Endothelial cell of umbilical vein (primary cell): ENCODE results near the gene AP5Z1. TPM values are rescaled to one million over a fixed set of nuclear protein-coding genes. Genes with fewer than 3 reads are reported as not detected.

Source experiments
- BruUV-seq: library from RNA; stranded (reverse); fragments of 400-500 nt; replicated peaks from 2 replicates; lab custom pipeline; 2021; lab: Mats Ljungman, UMichigan
- CTCF ChIA-PET: fragments of 300-600, 350-600 bp; sonication (Branson Sonifier 250); formaldehyde crosslinking; loops from one replicate; lab custom pipeline; 2021; ENCODE audit warnings: antibody characterized with exemption, inconsistent platforms; lab: Charles Lee
- POLR2A ChIA-PET: fragments of 300-600, 350-600 bp; sonication (Branson Sonifier 250); formaldehyde crosslinking; loops from one replicate; lab custom pipeline; 2021; ENCODE audit warnings: antibody characterized with exemption, inconsistent platforms; lab: Charles Lee
- DNase-seq: peaks from one replicate; pipeline ENCODE4 v3.0.0-alpha.2; 2011; ENCODE audit warnings: low read depth, low spot score
- FAIRE-seq: peaks from 2 replicates; lab custom pipeline; 2011; peaks lifted over from hg19 to GRCh38; lab: Jason Lieb, UNC
- H2AFZ ChIP-seq: 2 replicates; pipeline ENCODE4 v1.6.0; 2012; ENCODE audit warnings: low read depth, low read length, control low read depth, inconsistent platforms
- H3K27ac ChIP-seq: 2 replicates; pipeline ENCODE4 v1.5.1; 2011; ENCODE audit warnings: low read depth, mild to moderate bottlenecking, control low read depth, low read length, moderate library complexity; ENCODE audit not compliant: insufficient read depth
- H3K27me3 ChIP-seq, 2 experiments: 2 replicates each; pipeline versions ENCODE4 v1.6.0 to v1.6.1; 2011; ENCODE audit warnings: low read length in 2 of 2, mixed read lengths in 1 of 2; ENCODE audit not compliant: control insufficient read depth in 2 of 2, insufficient read depth in 2 of 2
- H3K36me3 ChIP-seq, 2 experiments: 2 replicates in 1 of 2; 3 replicates in 1 of 2; pipeline ENCODE4 v1.5.1; 2011; ENCODE audit warnings: low read length in 2 of 2, mild to moderate bottlenecking in 1 of 2, moderate library complexity in 1 of 2; ENCODE audit not compliant: control insufficient read depth in 2 of 2, insufficient read depth in 2 of 2; ENCODE audit errors: extremely low read depth in 1 of 2
- H3K4me1 ChIP-seq: 3 replicates; pipeline ENCODE4 v1.5.1; 2011; ENCODE audit warnings: mild to moderate bottlenecking, low read length; ENCODE audit not compliant: control insufficient read depth, insufficient read depth; ENCODE audit errors: extremely low read depth
- H3K4me2 ChIP-seq: 2 replicates; pipeline ENCODE4 v1.6.1; 2011; ENCODE audit warnings: low read length, control low read depth, mixed read lengths; ENCODE audit not compliant: insufficient read depth
- H3K4me3 ChIP-seq, 3 experiments: fragments of 200-600 bp in 1 of 3; sonication (generic), shearing (Covaris generic) in 1 of 3; replicated peaks in 1 of 3; 2 replicates each; pipeline ENCODE4 v1.5.1; 2011 to 2016; ENCODE audit warnings: control low read depth in 3 of 3, low read length in 3 of 3, mild to moderate bottlenecking in 2 of 3, inconsistent platforms in 1 of 3, low read depth in 1 of 3, moderate library complexity in 1 of 3; ENCODE audit not compliant: insufficient read depth in 1 of 3
- H3K79me2 ChIP-seq: 2 replicates; pipeline ENCODE4 v1.6.0; 2012; ENCODE audit warnings: low read length, inconsistent platforms; ENCODE audit not compliant: control insufficient read depth, insufficient read depth
- H3K9ac ChIP-seq: replicated peaks from 2 replicates; pipeline ENCODE3; 2011; ENCODE audit warnings: low read length, control low read depth; ENCODE audit not compliant: insufficient read depth; ENCODE audit errors: extremely low read depth
- H3K9me1 ChIP-seq: replicated peaks from 3 replicates; pipeline ENCODE4 v1.6.0; 2011; ENCODE audit warnings: mild to moderate bottlenecking, low read length; ENCODE audit not compliant: control insufficient read depth, insufficient read depth; ENCODE audit errors: extremely low read depth
- H3K9me3 ChIP-seq: replicated peaks from 2 replicates; pipeline ENCODE4 v1.5.1; 2012; ENCODE audit warnings: low read length, inconsistent platforms; ENCODE audit not compliant: control insufficient read depth, insufficient read depth
- H4K20me1 ChIP-seq: replicated peaks from 2 replicates; pipeline ENCODE3; 2011; ENCODE audit warnings: mild to moderate bottlenecking, low read length; ENCODE audit not compliant: control insufficient read depth, insufficient read depth; ENCODE audit errors: extremely low read depth
- EZH2 ChIP-seq: IDR thresholded peaks from 2 replicates; pipeline ENCODE4 v1.6.1; 2012; ENCODE audit warnings: borderline replicate concordance, low read depth, mild to moderate bottlenecking, moderate library complexity, low read length, inconsistent platforms; ENCODE audit not compliant: severe bottlenecking
- FOS ChIP-seq: IDR thresholded peaks from 2 replicates; pipeline ENCODE4 v1.6.1; 2011; ENCODE audit warnings: mild to moderate bottlenecking, low read length, moderate library complexity, borderline replicate concordance; ENCODE audit not compliant: insufficient read depth
- GATA2 ChIP-seq: IDR thresholded peaks from 2 replicates; pipeline ENCODE4 v1.7.0; 2011; ENCODE audit warnings: low read depth, mild to moderate bottlenecking, moderate library complexity, mixed read lengths, low read length; ENCODE audit not compliant: insufficient read length, insufficient read depth
- JUN ChIP-seq: IDR thresholded peaks from 2 replicates; pipeline ENCODE4 v1.6.1; 2011; ENCODE audit warnings: borderline replicate concordance, low read depth; ENCODE audit not compliant: insufficient read length, insufficient read depth
- MYC ChIP-seq: IDR thresholded peaks from one replicate; pipeline ENCODE4 v1.6.1; 2011; ENCODE audit warnings: mild to moderate bottlenecking, low read depth, low read length
- POLR2A ChIP-seq: IDR thresholded peaks from 2 replicates; pipeline ENCODE4 v1.6.1; 2012; ENCODE audit warnings: low read depth, mild to moderate bottlenecking, control low read depth, low read length
- POLR2AphosphoS5 ChIP-seq: IDR thresholded peaks from 2 replicates; pipeline ENCODE4 v1.6.1; 2012; ENCODE audit warnings: low read depth, mild to moderate bottlenecking, control low read depth, low read length, moderate library complexity; ENCODE audit not compliant: insufficient read depth
- dilution Hi-C: fragments of 300-500 bp; cut with MboI; formaldehyde crosslinking; loops from one replicate; pipeline ENCODE4 v1.15.0; 2019; ENCODE audit warnings: low sequenced_read_pairs; ENCODE audit not compliant: extremely low pct_ligation_motif_present
- intact Hi-C: fragments of 100-400 bp; cut with micrococcal nuclease; formaldehyde crosslinking; loops from one replicate; pipeline ENCODE4 v1.10.0; 2022
- polyA plus RNA-seq, 4 experiments: library from polyadenylated mRNA; depleted of rRNA in 3 of 4; stranded (reverse) in 3 of 4; unstranded in 1 of 4; fragments of >200 nt; gene quantifications; 2 replicates each; pipeline versions ENCODE4 v1.2.1 to v1.2.3, GENCODE V29; 2011 to 2012; ENCODE audit warnings: missing spikeins in 1 of 4
- total RNA-seq: library from RNA; stranded (reverse); gene quantifications from 2 replicates; pipeline ENCODE4 v1.2.3, GENCODE V29; 2021
- TF ChIP-seq, protein P1 (sequence below): IDR thresholded peaks from 2 replicates; pipeline ENCODE4 v1.6.1; 2011; ENCODE audit not compliant: insufficient read depth, insufficient read length
- TF ChIP-seq, protein P2 (sequence below), 2 donors: IDR thresholded peaks; 1 replicate in 1 of 2; 2 replicates in 1 of 2; pipeline ENCODE4 v1.5.1; 2011; ENCODE audit warnings: low read length in 2 of 2, mild to moderate bottlenecking in 2 of 2, moderate library complexity in 2 of 2, control low read depth in 1 of 2, inconsistent platforms in 1 of 2, low read depth in 1 of 2; ENCODE audit not compliant: insufficient read depth in 1 of 2; ENCODE audit errors: extremely low read depth in 1 of 2

The AP5Z1 gene
- total and polyA plus RNA-seq, 2 donors (not counting 3 experiments of a cell fraction or from before 2014, with no cell fraction given): 53.7 to 58.9 TPM

DNA sequence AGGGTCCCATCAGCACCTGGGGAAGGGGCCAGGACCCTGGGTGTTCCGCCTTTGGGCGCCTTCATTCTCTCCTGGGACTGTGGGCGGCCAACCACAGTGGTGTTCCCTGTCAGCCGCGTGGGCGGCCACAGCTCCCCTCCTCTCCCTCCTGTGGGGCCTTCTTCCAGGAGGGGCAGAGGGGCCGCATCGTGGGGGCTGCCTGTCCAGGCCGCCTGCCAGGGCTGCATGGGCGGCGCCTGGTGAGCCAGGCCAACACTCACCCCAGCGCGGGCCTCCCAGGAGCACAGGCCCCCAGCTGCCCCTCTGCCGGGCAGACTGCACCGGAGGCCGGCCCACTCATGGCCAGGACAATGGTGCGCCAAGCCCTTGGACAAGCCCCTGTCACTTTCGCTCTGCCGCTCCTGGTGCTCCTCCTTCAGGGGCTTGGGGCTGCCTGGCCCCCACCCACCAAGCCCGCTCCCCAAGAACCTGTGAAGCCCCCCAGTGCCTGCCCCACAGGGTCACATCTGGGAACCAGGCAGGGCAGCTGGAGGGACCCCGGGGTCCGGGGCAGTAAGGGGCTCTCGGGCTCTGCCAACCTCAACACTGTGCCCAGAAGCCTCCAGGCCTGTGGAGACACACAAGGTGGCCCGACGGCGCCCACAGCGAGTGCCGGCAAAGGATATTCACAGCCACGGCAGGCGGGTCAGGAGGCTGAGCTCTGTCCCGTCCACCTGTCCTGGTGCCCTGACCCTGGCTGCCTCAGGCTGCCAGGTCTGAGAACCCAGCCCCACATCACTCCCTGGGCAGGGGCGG, 42.8 kb downstream of the AP5Z1 start:
- Histone ChIP-seq H3K9ac (no peak overlapping the region), H3K9me1 (no peaks in the 10 kb centered on the region), H3K27me3 (no peaks in the 10 kb centered on the region), H2AFZ (no peak overlapping the region), H3K4me2 (no peak overlapping the region), H3K9me3 (no peaks in the 10 kb centered on the region), H3K27ac (no peak overlapping the region), H3K4me3 (no peak overlapping the region), H4K20me1 (no peaks in the 10 kb centered on the region), H3K36me3 (no peaks in the 10 kb centered on the region), H3K79me2 (no peaks in the 10 kb centered on the region), H3K4me1 (no peaks in the 10 kb centered on the region)
- TF ChIP-seq MYC: no peak
- no peak for TF ChIP-seq POLR2A
- no peak for TF ChIP-seq EZH2
- no peak for TF ChIP-seq GATA2
- no peak for TF ChIP-seq POLR2AphosphoS5
- TF ChIP-seq, protein P1, sequence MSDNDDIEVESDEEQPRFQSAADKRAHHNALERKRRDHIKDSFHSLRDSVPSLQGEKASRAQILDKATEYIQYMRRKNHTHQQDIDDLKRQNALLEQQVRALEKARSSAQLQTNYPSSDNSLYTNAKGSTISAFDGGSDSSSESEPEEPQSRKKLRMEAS: no peak
- TF ChIP-seq, protein P2, sequence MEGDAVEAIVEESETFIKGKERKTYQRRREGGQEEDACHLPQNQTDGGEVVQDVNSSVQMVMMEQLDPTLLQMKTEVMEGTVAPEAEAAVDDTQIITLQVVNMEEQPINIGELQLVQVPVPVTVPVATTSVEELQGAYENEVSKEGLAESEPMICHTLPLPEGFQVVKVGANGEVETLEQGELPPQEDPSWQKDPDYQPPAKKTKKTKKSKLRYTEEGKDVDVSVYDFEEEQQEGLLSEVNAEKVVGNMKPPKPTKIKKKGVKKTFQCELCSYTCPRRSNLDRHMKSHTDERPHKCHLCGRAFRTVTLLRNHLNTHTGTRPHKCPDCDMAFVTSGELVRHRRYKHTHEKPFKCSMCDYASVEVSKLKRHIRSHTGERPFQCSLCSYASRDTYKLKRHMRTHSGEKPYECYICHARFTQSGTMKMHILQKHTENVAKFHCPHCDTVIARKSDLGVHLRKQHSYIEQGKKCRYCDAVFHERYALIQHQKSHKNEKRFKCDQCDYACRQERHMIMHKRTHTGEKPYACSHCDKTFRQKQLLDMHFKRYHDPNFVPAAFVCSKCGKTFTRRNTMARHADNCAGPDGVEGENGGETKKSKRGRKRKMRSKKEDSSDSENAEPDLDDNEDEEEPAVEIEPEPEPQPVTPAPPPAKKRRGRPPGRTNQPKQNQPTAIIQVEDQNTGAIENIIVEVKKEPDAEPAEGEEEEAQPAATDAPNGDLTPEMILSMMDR (IDR thresholded peaks at IDR 0.05; ENCODE audit: extremely low read depth in 1 of 2, insufficient read depth in 1 of 2, low read depth in 1 of 2, low read length in 2 of 2): no peak
- TF ChIP-seq JUN: no peak
- TF ChIP-seq FOS: no peak
- POLR2A ChIA-PET: no interaction called here
- dilution Hi-C loops (no loop called here), intact Hi-C loops (no loop called here)
- DNase-seq: no peak
- CTCF ChIA-PET: interaction anchor here (0.6 to 2.2 kb wide), 3 partner anchors 12 to 20 kb away, joined by 3 to 8 read pairs (median 4); no protein-coding TSS in a partner anchor
- FAIRE-seq: no peak
- no TSS peak for BruUV-seq
